IPS-18c (cell line): ENCODE data around the gene HMGA1.
"Not testable (repeated sequence)": the region's sequence is repeated elsewhere in the genome, so short reads cannot be mapped to it uniquely, and the experiment has no call there.

Experiments
- H3K4me3 ChIP-seq: 2 replicates; pipeline ENCODE4 v1.7.0; 2013; ENCODE audit warnings: low read depth, mild to moderate bottlenecking, low read length, moderate library complexity; ENCODE audit not compliant: insufficient read depth
- H3K9me3 ChIP-seq: one replicate; pipeline ENCODE4 v1.6.1; 2013; ENCODE audit warnings: mild to moderate bottlenecking, low read length, moderate library complexity; ENCODE audit not compliant: control insufficient read depth, insufficient read depth

HMGA1 gene

DNA sequence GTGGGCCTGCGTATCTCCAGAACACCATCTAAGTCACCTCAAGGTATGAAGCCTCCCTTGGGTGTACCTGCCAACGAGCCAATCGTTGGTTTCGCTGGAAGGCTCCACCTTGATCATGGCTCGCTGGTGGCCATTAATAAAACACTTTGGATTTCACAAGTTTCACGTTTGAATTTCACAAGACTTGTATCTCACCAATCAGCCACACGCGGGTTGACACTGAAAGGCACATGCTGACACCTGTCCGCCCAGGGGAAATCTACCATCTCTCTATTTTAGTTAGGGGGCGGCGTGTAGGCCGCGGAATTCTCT lies 586 bp upstream of the HMGA1 start:
- peak overlapping the region; percentile 84 for H3K4me3 ChIP-seq
- H3K9me3 ChIP-seq: no peaks in the 10 kb centered on the region

DNA sequence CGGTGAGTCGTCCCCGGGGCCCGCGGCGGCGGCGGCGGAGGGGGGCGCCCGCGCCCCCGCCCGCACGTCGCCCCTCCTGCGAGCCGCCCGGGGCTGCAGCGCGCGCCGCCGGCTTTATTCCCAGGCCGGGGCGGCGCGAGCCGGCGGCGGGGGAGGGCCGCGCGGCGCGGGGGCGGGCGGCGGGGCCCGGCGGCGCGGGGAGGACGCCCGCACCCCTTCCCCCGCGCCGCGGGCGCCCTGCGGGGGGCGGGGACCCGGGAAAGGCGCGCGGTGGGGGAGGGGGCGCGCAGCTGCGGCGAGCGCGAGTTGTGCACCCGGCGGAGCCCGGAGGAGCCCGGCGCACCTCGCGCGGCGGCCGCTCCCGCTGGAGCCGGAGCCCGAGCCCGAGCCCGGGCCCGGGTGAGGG lies 646 bp downstream of the HMGA1 start:
- no peaks in the 10 kb centered on the region for H3K9me3 ChIP-seq
- H3K4me3 ChIP-seq: peak overlapping the region; percentile 92

DNA sequence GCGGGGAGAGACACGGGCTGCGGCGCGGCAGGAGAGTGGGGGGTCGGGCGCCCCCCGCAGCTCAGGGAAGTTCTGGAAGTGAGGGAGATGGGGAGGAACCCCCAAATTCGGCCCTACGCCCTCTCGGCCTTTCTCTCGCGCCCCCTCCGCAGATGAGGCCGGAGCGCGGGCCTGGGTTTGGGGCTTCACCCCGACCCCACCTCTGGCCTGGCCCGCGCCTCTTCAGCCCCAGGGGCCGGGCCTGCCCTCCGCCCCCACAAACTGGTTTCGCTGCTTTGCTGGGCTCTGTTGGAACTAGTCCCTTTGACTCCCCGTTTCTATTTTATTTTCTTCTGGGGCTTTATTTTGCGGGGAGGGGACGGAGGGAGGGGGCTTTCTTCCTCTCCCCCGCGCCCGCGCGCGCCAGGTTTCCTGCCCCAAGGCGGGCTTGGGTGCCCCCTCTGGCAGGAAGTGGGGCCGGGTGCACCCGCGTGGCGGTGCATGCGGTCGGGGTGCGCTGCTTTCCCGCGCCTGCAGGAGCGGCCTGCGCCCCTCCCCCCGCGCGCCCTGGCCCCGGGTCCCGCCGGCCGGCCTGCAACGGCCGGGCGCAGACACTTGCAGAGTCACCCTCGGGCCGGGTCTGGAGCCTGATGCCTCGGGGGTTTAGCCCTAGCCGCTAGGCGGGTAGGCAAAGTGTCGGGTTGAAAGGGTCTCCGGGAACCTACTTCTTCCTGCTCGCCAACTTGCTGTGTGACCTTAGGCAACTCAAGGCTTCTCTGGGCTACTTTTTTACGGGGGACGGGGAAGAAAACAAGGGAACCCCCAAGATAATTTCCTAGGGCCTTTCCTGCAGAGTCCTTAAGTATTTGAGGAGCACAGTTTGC lies 1.3 kb downstream of the HMGA1 start:
- no peaks in the 10 kb centered on the region for H3K9me3 ChIP-seq
- peak overlapping the region; percentile 92 for H3K4me3 ChIP-seq

DNA sequence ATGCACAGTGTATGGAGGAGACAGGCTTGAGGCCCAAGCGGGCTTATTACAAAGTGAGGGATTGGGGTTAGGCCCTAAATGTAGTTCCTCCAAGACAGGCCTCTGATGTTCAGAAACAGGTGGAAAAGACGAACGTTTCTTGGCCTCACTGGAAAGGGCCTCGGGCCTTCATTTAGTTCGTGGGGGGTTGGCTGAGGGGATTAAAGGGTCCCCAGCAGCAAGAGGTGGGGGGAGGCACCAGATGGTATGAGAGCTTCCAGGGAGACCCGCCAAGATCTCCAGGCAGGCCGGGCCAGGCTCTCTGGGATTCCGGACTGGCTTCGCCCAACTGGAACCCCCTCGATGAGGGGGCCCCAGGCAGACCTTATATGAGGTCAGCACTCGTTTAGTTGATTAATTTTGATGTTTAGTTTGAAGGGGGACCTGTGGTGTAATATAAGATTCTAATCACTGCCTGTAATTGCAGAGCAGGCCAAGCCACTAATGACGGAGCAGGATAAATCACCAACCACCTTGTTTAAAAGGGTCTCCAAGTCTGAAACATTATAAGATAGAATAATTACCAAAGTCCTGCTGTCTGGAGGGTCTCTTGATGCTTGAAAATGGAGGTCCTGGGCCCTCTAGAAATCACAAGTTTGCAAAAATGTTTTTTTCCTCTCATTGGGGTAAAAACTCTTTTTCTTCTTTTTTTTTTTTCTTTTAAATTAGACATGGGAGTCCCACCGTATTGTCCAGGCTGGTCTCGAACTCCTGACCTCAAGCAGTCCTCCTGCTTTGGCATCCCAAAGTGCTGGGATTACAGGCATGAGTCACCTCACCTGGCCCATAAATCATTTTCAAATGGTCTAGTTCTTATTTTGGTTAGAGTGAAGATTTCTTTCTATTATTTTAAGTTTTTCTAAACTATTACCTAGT lies 2.2 kb downstream of the HMGA1 start:
- no peaks in the 10 kb centered on the region for H3K9me3 ChIP-seq
- H3K4me3 ChIP-seq: peak overlapping the region; percentile 92

DNA sequence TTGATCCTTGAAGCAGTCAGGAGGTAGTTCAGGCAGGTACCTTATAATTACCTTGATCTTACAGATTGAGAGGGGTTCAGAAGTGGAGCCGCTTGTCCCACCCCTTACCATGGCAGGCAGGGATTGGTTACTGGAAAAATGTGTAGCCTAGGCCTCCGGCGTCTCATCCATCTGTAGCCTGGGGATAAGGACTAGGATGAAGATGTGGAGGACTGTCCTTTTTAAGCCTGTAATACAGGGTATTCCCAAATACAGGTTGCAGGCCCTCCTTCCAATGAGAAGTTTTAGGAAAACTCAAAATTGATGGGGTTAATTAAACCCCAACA lies 2.8 kb downstream of the HMGA1 start:
- Histone ChIP-seq H3K4me3 (peak overlapping the region; percentile 92; the same call in 1 of the 2 replicates), H3K9me3 (no peaks in the 10 kb centered on the region)

DNA sequence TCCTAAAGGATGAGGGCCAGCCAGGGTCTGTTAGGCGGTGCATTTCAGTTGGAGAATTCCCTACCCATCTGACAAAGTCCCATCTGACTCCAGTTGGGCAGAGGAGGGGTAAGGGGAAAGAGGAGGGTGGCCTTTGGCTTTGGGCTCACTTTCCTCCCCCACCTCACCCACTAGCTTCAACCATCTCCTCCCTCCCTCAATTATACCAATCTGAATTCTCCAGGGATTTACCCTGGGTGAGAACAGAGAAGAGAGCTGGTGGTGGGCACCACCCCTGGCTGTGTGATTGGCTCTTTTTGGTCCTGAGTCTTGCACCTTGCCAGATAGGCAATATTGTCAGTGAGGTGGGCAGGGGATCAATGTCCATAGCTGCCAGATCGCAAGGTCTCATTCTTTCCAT lies 3.2 kb downstream of the HMGA1 start:
- H3K9me3 ChIP-seq: no peaks in the 10 kb centered on the region
- 0 out of 2 replicates have a peak overlapping the region, but pooled peaks have one; percentile 92 for H3K4me3 ChIP-seq

DNA sequence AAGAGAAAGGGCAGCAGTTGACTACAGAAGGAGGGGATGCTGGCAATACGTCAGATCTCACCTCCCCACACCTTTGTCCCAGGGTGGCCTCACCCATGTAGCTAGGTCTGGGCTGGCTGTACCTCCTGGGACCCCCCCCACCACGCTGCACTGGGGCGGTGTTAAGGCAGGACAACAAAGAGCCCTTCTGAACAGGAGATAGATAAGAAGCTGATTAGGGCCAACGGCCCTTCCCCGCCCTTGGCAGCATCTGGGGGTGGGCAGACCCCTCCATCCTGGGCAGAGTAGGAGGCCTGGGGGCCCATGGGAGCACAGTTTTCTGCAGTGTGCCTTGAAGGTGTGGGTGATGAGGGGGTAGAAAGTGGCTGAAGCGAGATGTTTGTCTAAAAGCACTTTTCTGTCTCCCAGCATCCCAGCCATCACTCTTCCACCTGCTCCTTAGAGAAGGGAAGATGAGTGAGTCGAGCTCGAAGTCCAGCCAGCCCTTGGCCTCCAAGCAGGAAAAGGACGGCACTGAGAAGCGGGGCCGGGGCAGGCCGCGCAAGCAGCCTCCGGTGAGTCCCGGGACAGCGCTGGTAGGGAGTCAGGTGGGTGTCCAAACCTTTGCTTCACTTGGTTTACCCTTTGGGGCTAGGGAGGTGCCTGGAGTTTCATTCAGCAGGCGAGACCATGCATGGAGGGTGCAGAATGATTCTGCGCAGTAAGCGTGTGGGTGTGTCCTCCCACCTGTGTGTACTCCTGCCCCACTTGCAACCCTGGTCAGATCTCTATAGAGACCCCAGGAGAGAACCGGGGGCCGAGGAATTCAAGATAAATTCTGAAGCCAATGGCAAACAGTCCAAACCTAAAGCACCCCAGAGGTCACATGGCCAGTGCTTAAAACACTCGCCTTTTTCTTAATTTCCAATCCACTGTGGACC lies 3.9 kb downstream of the HMGA1 start:
- Histone ChIP-seq H3K9me3 (no peaks in the 10 kb centered on the region), H3K4me3 (no peak overlapping the region)

DNA sequence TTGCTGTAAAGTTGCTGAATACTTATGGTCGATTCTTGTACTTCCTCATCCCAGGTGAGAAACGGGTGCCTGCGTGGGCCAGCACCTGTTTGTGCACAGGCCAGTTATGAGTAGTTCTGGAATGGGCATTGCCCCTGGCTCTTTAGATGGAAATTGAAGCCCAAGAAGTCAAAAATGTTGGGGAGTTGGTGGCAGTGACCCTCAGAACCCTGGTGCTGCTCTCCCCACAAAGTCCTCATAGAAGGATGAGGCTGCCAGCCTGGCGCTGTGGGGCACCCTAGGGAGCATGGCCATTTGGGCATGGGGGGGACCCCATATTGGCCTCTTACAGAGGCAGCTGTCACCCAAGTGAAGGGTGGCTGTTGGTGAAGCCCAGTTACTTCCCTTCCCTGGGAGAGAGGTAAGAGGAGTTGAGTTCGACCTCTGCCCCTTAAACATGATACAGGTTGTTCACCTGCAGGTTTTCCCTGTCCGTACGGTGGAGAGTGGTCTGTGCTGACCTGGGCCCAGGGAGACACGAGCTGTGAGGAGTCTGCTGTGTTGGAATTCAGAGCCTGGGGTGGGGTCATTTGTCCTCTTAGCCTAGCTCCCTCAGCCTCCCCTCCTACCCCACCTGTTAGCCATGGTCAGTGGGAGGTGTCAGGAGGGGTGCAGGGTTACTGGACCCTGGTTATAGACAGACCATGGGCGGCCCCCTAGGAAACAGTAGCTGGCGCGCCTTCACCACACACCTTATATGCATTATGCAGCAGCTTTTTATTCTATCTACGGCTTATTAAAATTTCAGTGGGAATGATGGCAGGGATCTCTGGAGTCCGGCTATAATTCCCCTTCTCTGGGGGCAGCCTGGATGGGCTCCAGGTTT lies 4.9 kb downstream of the HMGA1 start:
- H3K4me3 ChIP-seq: no peak overlapping the region
- H3K9me3 ChIP-seq: no peaks in the 10 kb centered on the region

DNA sequence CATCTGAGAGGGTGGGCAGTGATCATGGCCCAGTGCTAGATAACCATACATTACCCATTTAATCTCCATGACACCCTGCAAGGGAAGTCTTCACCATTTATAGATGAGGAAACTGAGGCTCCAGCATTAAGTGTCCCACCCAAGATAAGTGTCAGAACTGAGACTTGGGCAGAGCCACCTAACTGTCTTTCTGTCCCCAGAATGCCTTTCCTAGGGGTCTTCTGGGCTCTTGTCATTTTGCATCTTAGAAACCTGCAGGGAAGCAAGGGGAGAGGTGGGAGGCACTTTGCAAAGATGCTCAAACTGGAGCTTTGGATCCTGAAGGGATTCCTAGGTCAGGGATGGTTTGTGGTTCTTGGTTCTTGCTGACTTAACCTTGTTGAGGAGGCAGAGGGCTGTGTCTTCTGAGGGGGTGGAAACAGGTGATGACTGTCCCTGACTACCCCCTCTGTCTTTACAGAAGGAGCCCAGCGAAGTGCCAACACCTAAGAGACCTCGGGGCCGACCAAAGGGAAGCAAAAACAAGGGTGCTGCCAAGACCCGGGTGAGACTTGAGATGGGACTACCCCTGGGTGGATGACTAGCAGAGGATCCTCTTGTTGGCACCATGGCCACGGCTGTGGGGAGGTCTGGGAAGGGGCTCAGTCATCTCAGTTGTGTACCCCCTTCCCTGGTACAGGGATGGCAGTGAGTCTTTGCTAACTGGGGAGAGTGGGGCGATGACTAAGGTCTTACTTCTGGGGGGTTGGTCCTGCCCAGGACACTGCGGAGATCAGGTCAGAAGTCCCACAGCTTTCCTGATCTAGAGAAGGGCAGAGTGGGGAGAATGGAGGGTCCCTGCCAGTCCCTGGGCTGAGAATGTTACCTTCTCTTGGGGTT lies 5.8 kb downstream of the HMGA1 start:
- H3K9me3 ChIP-seq: no peaks in the 10 kb centered on the region
- H3K4me3 ChIP-seq: no peak overlapping the region; the same call in 1 of the 2 replicates

DNA sequence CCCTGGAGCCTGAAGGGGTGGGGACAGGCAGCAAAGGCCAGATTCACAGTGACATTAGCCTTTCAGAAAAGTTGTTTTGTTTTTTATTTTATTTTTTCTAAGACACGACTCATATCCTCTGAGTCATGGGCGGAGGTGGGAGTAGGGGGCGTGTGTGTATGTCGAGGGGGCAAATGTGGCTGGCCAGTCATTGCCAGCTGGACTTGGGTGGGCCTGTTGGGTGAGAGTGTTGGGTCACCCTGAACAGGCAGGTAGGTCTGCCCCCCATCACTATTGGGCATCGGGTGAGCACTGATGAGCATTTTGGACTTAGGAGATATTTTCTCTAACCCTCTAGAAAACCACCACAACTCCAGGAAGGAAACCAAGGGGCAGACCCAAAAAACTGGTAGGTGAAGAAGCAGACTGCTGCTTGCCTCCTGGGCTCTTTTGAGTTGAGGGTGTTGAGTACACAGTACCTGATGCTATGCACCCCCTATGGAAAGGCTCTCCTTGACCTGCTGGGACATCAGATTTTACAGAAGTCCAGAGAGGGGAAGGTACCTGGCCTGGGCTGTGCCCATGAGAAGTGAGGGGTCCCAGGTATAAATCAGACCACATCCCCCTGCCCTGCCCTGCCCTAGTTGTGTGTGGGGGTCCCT lies 6.6 kb downstream of the HMGA1 start:
- Histone ChIP-seq H3K9me3 (no peaks in the 10 kb centered on the region), H3K4me3 (0 out of 2 replicates have a peak overlapping the region, but pooled peaks have one; percentile 15)

DNA sequence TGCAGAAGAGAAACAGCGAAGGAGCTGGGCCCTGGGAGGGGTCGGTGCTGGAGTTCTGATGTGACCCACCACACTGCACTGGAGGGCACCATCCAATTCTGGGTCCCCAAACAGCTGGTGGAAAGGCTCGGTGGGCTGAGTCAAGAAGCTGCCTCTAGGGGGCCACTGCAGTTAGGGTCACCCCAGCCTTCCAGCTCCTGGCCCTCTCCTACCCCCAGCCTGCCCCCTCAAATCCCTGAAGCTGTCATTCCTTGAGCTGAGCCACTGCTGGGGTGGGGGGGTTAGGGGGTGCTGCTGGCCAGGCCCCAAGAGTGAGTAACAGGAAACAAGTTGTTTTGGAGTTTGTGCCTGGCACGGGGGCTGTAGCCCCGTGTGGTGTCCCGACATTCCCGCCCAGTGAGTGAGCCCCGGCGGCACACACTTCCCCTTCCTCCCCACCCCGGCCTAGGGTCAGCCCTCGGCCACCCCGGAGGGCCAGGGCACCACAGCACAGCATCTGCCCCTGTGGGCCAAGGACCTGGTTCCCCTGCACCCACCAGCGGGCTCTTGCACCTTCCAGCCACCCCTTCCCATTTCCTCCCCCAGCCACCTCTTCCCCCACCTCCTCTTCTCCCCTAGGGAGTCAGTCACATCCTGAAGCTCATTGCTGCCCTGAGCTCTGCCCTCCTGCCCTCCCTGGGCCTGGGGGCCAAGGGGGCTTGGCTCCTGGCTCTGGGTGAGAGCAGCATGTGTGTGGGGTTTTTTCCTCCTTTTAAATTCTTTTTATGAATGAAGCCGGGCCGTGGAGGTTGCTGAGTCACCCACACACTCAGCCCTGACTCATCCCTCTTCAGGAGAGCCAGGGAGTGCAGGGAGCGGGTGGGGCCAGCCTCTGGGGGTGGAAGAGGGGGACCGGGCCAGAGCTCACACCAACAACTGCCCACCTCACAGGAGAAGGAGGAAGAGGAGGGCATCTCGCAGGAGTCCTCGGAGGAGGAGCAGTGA lies 7.5 kb downstream of the HMGA1 start:
- Histone ChIP-seq H3K4me3 (no peak overlapping the region; the same call in 1 of the 2 replicates), H3K9me3 (no peaks in the 10 kb centered on the region)

DNA sequence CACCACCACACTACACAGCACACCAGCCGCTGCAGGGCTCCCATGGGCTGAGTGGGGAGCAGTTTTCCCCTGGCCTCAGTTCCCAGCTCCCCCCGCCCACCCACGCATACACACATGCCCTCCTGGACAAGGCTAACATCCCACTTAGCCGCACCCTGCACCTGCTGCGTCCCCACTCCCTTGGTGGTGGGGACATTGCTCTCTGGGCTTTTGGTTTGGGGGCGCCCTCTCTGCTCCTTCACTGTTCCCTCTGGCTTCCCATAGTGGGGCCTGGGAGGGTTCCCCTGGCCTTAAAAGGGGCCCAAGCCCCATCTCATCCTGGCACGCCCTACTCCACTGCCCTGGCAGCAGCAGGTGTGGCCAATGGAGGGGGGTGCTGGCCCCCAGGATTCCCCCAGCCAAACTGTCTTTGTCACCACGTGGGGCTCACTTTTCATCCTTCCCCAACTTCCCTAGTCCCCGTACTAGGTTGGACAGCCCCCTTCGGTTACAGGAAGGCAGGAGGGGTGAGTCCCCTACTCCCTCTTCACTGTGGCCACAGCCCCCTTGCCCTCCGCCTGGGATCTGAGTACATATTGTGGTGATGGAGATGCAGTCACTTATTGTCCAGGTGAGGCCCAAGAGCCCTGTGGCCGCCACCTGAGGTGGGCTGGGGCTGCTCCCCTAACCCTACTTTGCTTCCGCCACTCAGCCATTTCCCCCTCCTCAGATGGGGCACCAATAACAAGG lies 8.5 kb downstream of the HMGA1 start:
- H3K9me3 ChIP-seq, H3K4me3 ChIP-seq: not testable (repeated sequence)

DNA sequence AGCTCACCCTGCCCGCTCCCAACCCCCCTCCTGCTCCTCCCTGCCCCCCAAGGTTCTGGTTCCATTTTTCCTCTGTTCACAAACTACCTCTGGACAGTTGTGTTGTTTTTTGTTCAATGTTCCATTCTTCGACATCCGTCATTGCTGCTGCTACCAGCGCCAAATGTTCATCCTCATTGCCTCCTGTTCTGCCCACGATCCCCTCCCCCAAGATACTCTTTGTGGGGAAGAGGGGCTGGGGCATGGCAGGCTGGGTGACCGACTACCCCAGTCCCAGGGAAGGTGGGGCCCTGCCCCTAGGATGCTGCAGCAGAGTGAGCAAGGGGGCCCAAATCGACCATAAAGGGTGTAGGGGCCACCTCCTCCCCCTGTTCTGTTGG lies 9.1 kb downstream of the HMGA1 start:
- H3K9me3 ChIP-seq, H3K4me3 ChIP-seq: not testable (repeated sequence)

DNA sequence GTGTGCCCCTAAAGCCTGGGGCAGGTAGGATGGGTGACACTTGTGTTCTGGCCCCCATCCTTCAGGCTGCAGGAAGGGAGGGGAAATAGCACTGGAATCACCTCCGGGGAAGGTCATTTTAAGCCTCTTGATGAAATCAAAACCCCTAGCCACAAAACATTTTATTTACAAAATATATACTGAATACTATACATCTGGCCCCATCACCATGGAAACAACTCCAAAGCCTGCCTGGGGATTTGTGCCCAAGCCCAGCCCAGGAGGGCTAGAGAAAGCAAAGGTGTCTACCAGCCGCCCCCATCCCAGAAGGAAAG lies 9.5 kb downstream of the HMGA1 start:
- Histone ChIP-seq H3K4me3 (no peak overlapping the region), H3K9me3 (no peaks in the 10 kb centered on the region)
